T-helper 9 cell (primary cell): ENCODE measurements around the gene M1AP.
A peak's percentile ranks its signal among the peaks of the same experiment; 100 is the strongest.

Experiments
- DNase-seq: peaks from one replicate; pipeline ENCODE4 v3.0.0-alpha.2; 2020

The M1AP gene

GRCh38 chr2:74544634-74545033 lies 103.5 kb downstream of the M1AP start:
- no peak for DNase-seq

- no peak for DNase-seq
These were observed 105.2 kb downstream of the M1AP start for GRCh38 chr2:74542978-74543377.

DNA sequence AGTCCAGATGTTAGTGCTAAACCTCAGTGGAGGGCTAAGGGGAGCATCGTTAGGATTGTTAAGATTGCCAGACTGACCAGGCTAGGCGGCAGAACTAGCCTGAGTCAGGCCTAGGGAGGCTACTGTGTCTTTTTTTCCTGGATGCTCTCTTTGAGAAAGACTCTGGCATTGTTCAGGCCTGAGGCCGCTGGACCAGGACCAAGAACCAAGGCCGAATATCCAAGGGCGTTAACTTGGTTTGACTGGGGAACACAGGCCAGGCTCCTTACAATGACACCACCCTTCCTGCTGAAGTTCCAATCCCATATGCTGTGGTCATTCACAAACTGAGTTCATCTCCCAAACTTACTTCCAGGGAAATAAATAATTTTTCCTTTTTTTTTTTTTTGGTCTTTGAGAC lies 107.8 kb downstream of the M1AP start:
- no peak for DNase-seq

- no peak for DNase-seq
These were observed 109.2 kb downstream of the M1AP start for GRCh38 chr2:74538881-74539339.

GRCh38 chr2:74537140-74537539 lies 111.0 kb downstream of the M1AP start:
- no peak for DNase-seq

DNA sequence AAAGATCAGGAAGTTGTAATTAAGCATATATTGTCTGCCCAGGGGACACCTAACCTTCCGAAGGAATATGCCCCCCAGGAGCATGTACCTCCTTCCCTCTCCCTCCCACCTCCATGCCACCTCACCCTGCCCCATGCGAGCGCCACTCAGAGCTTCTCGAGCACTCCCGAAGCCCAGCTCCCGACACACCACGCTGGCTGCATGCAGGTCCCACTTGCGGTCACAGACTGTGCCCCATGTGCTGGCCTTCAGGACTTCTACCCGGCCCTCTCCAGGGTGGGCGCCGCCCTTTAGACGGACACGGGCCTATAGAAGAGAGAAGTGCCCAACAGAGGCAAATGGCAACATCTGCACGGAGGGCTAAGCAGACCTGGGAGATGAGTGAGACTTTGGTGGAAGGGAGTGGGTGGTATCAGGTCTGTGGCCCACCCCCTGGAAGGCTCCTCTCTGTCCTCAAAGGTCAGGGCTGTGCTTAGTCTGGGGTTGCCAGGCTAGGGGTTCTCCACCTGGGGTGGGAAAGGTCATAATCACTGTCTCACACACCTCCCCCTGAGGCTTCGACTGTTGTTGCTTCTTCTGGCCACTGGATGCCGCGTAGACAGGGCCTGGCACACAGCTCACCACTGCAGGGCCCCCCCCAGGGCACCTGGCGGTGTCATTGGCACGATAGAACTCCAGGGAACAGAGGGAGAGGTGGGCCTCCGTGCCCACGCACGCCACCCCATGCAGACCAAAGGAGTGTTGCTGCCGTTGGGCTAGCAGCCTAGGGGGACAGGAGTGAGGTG lies 111.8 kb downstream of the M1AP start:
- no peak for DNase-seq

- no peak for DNase-seq
These were observed 112.6 kb downstream of the M1AP start for GRCh38 chr2:74535440-74535965.

- no peak for DNase-seq
These were observed 113.7 kb downstream of the M1AP start for GRCh38 chr2:74534411-74534810.

DNA sequence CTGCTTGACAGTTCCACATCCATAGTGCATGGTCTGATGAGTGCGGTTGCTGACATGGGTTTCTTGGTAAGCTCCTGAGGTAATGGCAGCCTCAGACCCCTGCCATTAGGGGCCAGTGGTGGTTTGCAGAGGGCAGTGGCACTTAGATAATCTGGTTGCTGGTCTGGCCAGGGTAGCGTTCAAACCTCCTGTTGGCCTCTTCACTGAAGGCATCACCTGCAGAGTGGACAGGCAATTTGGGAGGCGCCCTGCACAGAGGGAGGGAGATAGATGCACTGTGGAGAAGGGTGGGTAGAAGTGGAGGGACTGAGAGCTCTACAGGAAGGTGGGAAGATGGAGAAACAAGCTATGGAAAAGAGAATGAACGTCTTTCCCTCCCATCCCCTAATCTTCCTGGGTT lies 114.7 kb downstream of the M1AP start:
- no peak for DNase-seq

DNA sequence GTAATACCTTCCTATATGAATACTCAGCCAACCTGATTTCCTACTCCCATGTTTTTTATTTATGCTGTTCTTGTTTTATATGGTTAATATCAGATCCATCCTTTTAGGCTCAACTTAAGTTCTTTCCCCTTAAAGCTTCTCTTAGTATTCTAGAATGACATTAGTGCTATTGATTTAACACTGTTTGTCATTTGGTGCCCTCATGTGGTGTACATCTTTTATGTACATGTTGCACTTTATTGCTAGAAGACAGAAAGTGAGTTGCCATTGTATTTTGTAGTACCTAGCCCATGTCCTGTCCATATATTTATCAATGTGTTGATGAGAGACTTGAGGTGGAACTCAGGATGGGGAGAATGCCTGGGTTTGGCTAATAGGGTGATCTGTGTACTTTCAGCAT lies 115.9 kb downstream of the M1AP start:
- no peak for DNase-seq

DNA sequence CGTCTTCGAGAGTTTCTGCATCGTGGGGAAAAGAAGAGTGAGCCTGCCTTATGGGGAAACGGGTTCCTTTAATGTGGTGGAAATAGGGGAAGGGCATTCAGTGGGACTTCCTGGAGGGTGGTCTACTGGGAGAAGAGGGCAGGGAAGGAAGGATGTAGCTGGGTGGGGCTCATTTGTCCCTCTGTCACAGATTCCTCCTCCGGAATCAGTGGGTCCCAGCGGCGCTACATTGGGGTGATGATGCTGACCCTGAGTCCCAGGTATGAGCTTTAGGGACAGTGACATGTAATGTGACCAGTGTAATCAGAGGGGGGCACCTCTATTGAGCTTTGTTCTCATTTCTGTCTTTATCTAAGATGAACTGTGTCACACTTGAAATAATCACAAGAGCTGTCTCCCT lies 116.5 kb downstream of the M1AP start:
- DNase-seq = no peak

DNA sequence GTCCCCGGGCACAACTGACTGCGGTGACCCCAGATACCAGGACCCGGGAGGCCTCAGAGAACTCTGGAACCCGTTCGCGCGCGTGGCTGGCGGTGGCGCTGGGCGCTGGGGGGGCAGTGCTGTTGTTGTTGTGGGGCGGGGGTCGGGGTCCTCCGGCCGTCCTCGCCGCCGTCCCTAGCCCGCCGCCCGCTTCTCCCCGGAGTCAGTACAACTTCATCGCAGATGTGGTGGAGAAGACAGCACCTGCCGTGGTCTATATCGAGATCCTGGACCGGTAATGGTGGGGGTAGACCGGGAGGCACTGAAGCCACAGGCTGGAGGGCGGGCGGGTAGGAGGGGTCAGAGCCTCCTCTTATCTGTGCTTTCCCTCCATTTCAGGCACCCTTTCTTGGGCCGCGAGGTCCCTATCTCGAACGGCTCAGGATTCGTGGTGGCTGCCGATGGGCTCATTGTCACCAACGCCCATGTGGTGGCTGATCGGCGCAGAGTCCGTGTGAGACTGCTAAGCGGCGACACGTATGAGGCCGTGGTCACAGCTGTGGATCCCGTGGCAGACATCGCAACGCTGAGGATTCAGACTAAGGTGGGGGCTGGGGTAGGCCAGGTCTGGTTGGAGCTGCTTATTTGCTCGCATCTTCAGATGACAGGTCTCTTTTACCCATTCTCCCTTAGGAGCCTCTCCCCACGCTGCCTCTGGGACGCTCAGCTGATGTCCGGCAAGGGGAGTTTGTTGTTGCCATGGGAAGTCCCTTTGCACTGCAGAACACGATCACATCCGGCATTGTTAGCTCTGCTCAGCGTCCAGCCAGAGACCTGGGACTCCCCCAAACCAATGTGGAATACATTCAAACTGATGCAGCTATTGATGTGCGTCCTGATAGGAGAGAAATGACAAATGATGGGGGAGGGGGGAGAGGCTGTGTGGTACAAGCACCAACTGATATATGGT lies 117.6 kb downstream of the M1AP start:
- DNase-seq = peak; percentile 32

DNA sequence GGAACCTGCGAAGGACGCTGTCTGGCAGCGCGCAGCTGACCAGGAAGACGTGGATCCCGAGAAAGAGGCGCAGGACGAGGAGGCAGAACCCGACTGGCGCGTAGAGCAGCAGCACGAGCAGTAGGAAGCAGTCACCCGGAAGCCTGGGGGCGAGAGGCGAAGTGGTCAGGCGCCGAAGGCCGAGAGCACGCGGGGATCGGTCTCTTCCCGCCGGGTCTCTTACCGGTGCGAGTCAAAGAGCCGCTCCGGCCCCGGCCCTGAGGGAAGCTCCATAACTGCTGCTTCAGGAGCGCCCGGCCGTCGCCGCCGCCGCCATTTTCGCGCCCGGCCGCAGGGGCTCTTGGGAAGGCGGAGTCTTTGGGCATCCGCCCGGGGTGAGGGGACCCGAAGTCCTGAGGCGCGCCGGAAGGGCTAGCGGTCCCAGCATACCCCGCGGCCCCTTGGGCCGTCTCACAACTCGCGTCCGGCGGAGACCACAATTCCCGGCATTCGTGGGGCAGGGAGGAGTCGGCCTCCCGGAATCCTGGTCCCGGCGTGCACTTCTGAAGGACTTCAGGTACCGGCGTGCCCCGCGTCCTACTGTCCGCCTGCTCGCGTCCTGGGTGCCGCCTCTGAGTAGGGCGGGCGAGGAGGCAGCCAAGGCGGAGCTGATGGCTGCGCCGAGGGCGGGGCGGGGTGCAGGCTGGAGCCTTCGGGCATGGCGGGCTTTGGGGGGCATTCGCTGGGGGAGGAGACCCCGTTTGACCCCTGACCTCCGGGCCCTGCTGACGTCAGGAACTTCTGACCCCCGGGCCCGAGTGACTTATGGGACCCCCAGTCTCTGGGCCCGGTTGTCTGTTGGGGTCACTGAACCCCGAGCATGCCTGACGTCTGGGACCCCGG lies 118.5 kb downstream of the M1AP start, which contains the start of the genes AUP1 and HTRA2:
AUP1 (minus strand) TSS at position 350 of the 882 bp plus-strand sequence; CDS start at position 273, 77 bp downstream.
HTRA2 (plus strand) TSS at position 577 of the 882 bp plus-strand sequence; CDS start at position 651, 74 bp downstream.
- DNase-seq = peak; percentile 72

- DNase-seq = no peak
These were observed 119.4 kb downstream of the M1AP start for GRCh38 chr2:74528600-74529356.

DNA sequence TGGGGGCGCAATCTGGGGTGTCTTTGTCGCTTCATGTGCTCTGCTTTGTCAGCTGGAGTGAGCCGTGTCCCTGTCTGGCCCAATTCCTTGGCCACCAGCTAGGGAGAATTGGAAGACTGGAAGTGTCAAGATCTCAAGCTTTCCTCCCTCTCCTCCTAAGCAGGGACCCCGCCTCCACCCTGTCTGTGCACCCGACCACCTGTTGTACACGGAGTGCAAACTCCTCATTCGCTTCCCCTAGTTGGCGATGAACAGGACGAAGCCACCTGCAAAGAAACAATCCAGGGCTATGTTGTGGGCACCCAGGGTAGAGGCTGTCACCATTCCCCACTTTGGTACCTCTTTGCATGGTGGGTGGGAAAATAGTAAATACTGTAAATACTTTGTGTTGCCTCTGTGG lies 120.4 kb downstream of the M1AP start:
- no peak for DNase-seq

- no peak for DNase-seq
These were observed 121.4 kb downstream of the M1AP start for GRCh38 chr2:74526649-74527230.

- no peak for DNase-seq
These were observed 122.1 kb downstream of the M1AP start, which contains the start of gene DQX1 for GRCh38 chr2:74525717-74526648. DQX1 (minus strand) TSS chr2:74526231; CDS start chr2:74525729, 502 bp downstream.

DNA sequence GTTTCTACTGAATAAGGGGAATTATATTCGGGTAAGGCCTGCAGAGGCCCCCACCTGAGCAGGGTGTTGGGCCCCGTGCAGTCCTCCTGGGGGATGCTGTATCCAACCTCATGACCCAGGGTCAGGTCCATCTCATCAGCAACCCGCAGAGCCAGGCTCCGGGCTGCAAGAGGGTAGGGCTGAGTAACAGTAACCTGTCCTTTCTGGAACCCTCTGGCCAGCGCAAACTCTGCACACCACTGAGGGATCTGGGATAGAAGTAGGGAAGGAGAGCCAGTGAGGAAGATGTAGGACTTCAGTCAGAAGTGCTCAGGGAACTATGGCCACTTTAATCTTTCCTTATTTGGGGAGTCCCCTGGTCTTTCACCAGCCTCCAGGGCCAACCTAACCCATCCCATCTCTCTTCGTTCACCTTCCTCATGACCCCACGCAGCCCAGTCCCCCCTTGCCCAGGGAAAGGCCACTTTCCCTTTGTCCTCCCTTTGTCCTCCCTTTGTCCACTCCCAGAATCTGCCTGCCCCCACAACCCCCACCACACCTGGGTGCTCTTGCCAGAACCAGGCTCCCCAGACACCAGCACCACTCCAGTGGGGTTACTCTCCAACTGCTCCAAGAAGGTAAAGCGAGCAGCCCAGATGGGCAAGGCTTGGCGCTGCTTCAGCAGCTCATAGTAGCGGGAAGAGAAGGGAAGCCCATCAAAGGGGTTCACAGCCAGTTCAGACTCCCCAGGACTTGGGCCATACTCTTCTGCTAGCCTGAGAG lies 123.0 kb downstream of the M1AP start:
- no peak for DNase-seq

DNA sequence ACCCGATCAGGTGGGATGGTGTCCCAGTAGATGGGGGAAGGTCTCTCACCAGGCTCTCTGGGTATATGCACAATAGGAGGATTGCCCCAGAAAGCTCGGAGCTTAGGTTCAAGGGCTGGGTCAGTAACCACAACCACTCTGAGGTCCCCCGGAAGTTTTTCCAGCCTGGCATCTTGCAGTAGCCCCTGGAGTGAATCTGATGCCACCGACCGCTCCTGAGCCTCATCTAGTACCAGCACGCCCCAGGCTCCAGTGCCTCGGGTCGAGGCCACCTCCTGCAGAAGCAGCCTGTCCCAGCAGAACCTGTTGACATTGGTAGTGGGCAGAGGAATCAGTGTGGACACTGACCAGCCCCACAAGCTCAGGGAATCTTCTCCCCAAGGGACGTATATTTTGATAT lies 124.1 kb downstream of the M1AP start:
- no peak for DNase-seq
